Neural progenitor cell (in vitro differentiated cells): ENCODE results near the gene SLC25A29. TPM values are rescaled to one million over a fixed set of nuclear protein-coding genes. Genes with fewer than 3 reads are reported as not detected.

Source experiments
- DNase-seq: peaks from one replicate; pipeline ENCODE4 v3.0.0-alpha.2; 2016; ENCODE audit warnings: low spot score
- H2AFZ ChIP-seq: fragments of 200-600 bp; sonication (generic); replicated peaks from 2 replicates; pipeline ENCODE4 v1.6.1; 2016; ENCODE audit warnings: antibody characterized with exemption
- H3F3A ChIP-seq: fragments of 200-600 bp; sonication (generic); 2 replicates; pipeline ENCODE4 v1.6.1; 2016; ENCODE audit warnings: antibody characterized with exemption, low read depth
- H3K27ac ChIP-seq: fragments of 200-600 bp; sonication (generic); 2 replicates; pipeline ENCODE4 v1.5.1; 2016; ENCODE audit warnings: mild to moderate bottlenecking
- H3K27me3 ChIP-seq: fragments of 200-600 bp; sonication (generic); 2 replicates; pipeline ENCODE4 v1.6.1; 2016; ENCODE audit warnings: mild to moderate bottlenecking, moderate library complexity
- H3K36me3 ChIP-seq: fragments of 200-600 bp; sonication (generic); 2 replicates; pipeline ENCODE4 v1.5.1; 2016
- H3K4me1 ChIP-seq: fragments of 200-600 bp; sonication (generic); 2 replicates; pipeline ENCODE4 v1.6.1; 2016; ENCODE audit warnings: mixed run types
- H3K4me2 ChIP-seq: fragments of 200-600 bp; sonication (generic); 2 replicates; pipeline ENCODE4 v1.6.1; 2016
- H3K4me3 ChIP-seq: fragments of 200-600 bp; sonication (generic); 2 replicates; pipeline ENCODE4 v1.5.1; 2016
- H3K79me2 ChIP-seq: fragments of 200-600 bp; sonication (generic); 2 replicates; pipeline ENCODE4 v1.6.1; 2016; ENCODE audit warnings: low read depth
- H3K9ac ChIP-seq: fragments of 200-600 bp; sonication (generic); 2 replicates; pipeline ENCODE4 v1.6.1; 2016
- H3K9me3 ChIP-seq: fragments of 200-600 bp; sonication (generic); 2 replicates; pipeline ENCODE4 v1.5.1; 2016; ENCODE audit warnings: low read depth
- H4K20me1 ChIP-seq: fragments of 200-600 bp; sonication (generic); 2 replicates; pipeline ENCODE4 v1.6.1; 2016; ENCODE audit warnings: low read depth
- H3K27ac Mint-ChIP-seq: 3 replicates; pipeline ENCODE4 v1.8.0; 2021; ENCODE audit warnings: mixed read lengths
- H3K27me3 Mint-ChIP-seq: 2 replicates; pipeline ENCODE4 v1.8.0; 2022; ENCODE audit warnings: low read depth, mild to moderate bottlenecking, inconsistent platforms, moderate library complexity, mixed read lengths; ENCODE audit not compliant: insufficient read depth
- H3K36me3 Mint-ChIP-seq: 3 replicates; pipeline ENCODE4 v1.8.0; 2021; ENCODE audit warnings: mixed read lengths
- H3K4me1 Mint-ChIP-seq: 3 replicates; pipeline ENCODE4 v1.8.0; 2021; ENCODE audit warnings: mixed read lengths
- H3K4me3 Mint-ChIP-seq: 3 replicates; pipeline ENCODE4 v1.8.0; 2021; ENCODE audit warnings: mild to moderate bottlenecking, moderate library complexity, mixed read lengths
- H3K9me3 Mint-ChIP-seq: 3 replicates; pipeline ENCODE4 v1.8.0; 2020; ENCODE audit warnings: mixed read lengths
- CTCF ChIP-seq: fragments of 200-600 bp; sonication (generic); IDR thresholded peaks from 2 replicates; pipeline ENCODE4 v1.5.1; 2017; ENCODE audit warnings: antibody characterized with exemption, mild to moderate bottlenecking
- EZH2 ChIP-seq: fragments of 200-600 bp; sonication (generic); IDR thresholded peaks from 2 replicates; pipeline ENCODE4 v1.6.1; 2017; ENCODE audit warnings: antibody characterized with exemption, mild to moderate bottlenecking, moderate library complexity
- EZH2phosphoT487 ChIP-seq: fragments of 200-600 bp; sonication (generic); IDR thresholded peaks from 2 replicates; pipeline ENCODE4 v1.6.1; 2017; ENCODE audit warnings: antibody characterized with exemption
- total RNA-seq: library from RNA; depleted of rRNA; stranded (reverse); fragments of >200 nt; gene quantifications from 2 replicates; pipeline ENCODE4 v1.2.3, GENCODE V29; 2015; ENCODE audit warnings: low replicate concordance

The SLC25A29 gene
- total RNA-seq, 1 donor from 2014 or later = 103 TPM

- Mint-ChIP-seq H3K36me3 (peaks cover 6% of the 10 kb centered on the region), H3K4me3 (no peak overlapping the region), H3K27me3 (peaks cover 2% of the 10 kb centered on the region), H3K9me3 (peaks cover 1% of the 10 kb centered on the region), H3K27ac (no peak overlapping the region), H3K4me1 (peaks cover 25% of the 10 kb centered on the region)
- no peaks in the 10 kb centered on the region for H3K9me3 ChIP-seq
- H3K9ac ChIP-seq = no peak overlapping the region
- H3K36me3 ChIP-seq = no peaks in the 10 kb centered on the region
- H3K27ac ChIP-seq = no peak overlapping the region
- H4K20me1 ChIP-seq = peaks cover 100% of the 10 kb centered on the region
- H3K4me3 ChIP-seq = no peak overlapping the region
- no peak overlapping the region for H3K4me2 ChIP-seq
- peaks cover 8% of the 10 kb centered on the region for H3F3A ChIP-seq
- H3K27me3 ChIP-seq = no peaks in the 10 kb centered on the region
- H3K4me1 ChIP-seq = no peaks in the 10 kb centered on the region
- no peak for DNase-seq
- no peak overlapping the region for H2AFZ ChIP-seq
- peaks cover 100% of the 10 kb centered on the region for H3K79me2 ChIP-seq
- TF ChIP-seq EZH2phosphoT487 (no peak), CTCF (no peak), EZH2 (no peak)
Observed at GRCh38 chr14:100250732-100251465, 55.3 kb downstream of the SLC25A29 start.

- Histone ChIP-seq H3K36me3 (no peaks in the 10 kb centered on the region), H3K79me2 (peaks cover 100% of the 10 kb centered on the region), H3K9me3 (no peaks in the 10 kb centered on the region), H3K27ac (peak overlapping the region; percentile 6), H3K4me2 (no peak overlapping the region), H3K4me3 (no peak overlapping the region), H4K20me1 (peaks cover 100% of the 10 kb centered on the region), H3K27me3 (no peaks in the 10 kb centered on the region), H3F3A (peaks cover 21% of the 10 kb centered on the region), H2AFZ (no peak overlapping the region), H3K4me1 (no peaks in the 10 kb centered on the region), H3K9ac (no peak overlapping the region)
- Mint-ChIP-seq H3K4me1 (peaks cover 39% of the 10 kb centered on the region), H3K27ac (no peak overlapping the region), H3K27me3 (no peaks in the 10 kb centered on the region), H3K9me3 (no peaks in the 10 kb centered on the region), H3K4me3 (no peak overlapping the region), H3K36me3 (peaks cover 12% of the 10 kb centered on the region)
- peak; percentile 69 for DNase-seq
- TF ChIP-seq EZH2 = no peak
- TF ChIP-seq CTCF = peak; percentile 73
Observed at GRCh38 chr14:100246809-100247428, 59.3 kb downstream of the SLC25A29 start.

GRCh38 chr14:100243020-100243419 lies 63.2 kb downstream of the SLC25A29 start:
- Histone ChIP-seq H3F3A (peaks cover 45% of the 10 kb centered on the region), H3K4me1 (peaks cover 6% of the 10 kb centered on the region), H3K4me3 (no peak overlapping the region), H4K20me1 (peaks cover 78% of the 10 kb centered on the region), H3K4me2 (no peak overlapping the region), H3K9me3 (no peaks in the 10 kb centered on the region), H3K79me2 (peaks cover 90% of the 10 kb centered on the region), H2AFZ (no peak overlapping the region), H3K27me3 (no peaks in the 10 kb centered on the region), H3K36me3 (no peaks in the 10 kb centered on the region), H3K27ac (no peak overlapping the region), H3K9ac (no peak overlapping the region)
- H3K4me1 Mint-ChIP-seq = peaks cover 42% of the 10 kb centered on the region
- peaks cover 4% of the 10 kb centered on the region for H3K27me3 Mint-ChIP-seq
- H3K36me3 Mint-ChIP-seq = peaks cover 18% of the 10 kb centered on the region
- no peak for TF ChIP-seq CTCF
- no peak for TF ChIP-seq EZH2
- H3K9me3 Mint-ChIP-seq = no peaks in the 10 kb centered on the region
- DNase-seq = no peak
- no peak overlapping the region for H3K4me3 Mint-ChIP-seq
- H3K27ac Mint-ChIP-seq = no peak overlapping the region
